Colonic mucosa (tissue), 4 donors: ENCODE measurements around the gene ATG16L1. TPM values are rescaled to one million over a fixed set of nuclear protein-coding genes. Genes with fewer than 3 reads are reported as not detected.
A peak's percentile ranks its signal among the peaks of the same experiment; 100 is the strongest.

Experiments used
- DNase-seq: peaks from one replicate; pipeline ENCODE4 v3.0.0-alpha.2; 2020
- H3K27ac ChIP-seq: fragments of 200-600 bp; one replicate; pipeline ENCODE4 v1.8.0; 2021
- H3K27me3 ChIP-seq: fragments of 200-600 bp; one replicate; pipeline ENCODE4 v1.8.0; 2021
- H3K36me3 ChIP-seq: fragments of 200-600 bp; one replicate; pipeline ENCODE4 v1.8.0; 2021
- H3K4me1 ChIP-seq: fragments of 200-600 bp; one replicate; pipeline ENCODE4 v1.8.0; 2021; ENCODE audit warnings: mild to moderate bottlenecking
- H3K4me3 ChIP-seq: fragments of 200-600 bp; one replicate; pipeline ENCODE4 v1.8.0; 2021
- H3K9ac ChIP-seq, 2 donors: one replicate each; pipeline ENCODE4 v1.7.0; 2013; ENCODE audit warnings: control low read depth in 2 of 2, low read depth in 2 of 2, low read length in 2 of 2
- H3K9me3 ChIP-seq: fragments of 200-600 bp; one replicate; pipeline ENCODE4 v1.8.0; 2021
- intact Hi-C: fragments of 100-400 bp; cut with DNase I; formaldehyde crosslinking; loops from one replicate; pipeline ENCODE4 v1.14.1; 2022
- total RNA-seq, 2 donors: library from RNA; stranded (reverse); fragmentation: NEBNext Ultra II Directional in 1 of 2; extraction: Animal tissue kit (Norgen Biotek cat#: 25700) in 1 of 2; gene quantifications; one replicate each; pipeline ENCODE4 v1.2.1, GENCODE V29; 2021
- TF ChIP-seq, protein P1 (sequence below): fragments of 200-600 bp; IDR thresholded peaks from one replicate; pipeline ENCODE4 v1.8.0; 2022; ENCODE audit warnings: antibody characterized with exemption, mild to moderate bottlenecking
- donor health status: healthy.
- donor health status: DM: no; HTN: no; CAD: no.
- donor health status: DM: no; HTN: no; CAD: no.

Gene ATG16L1
- total RNA-seq: 10 to 100 TPM; 32.1 to 36.3 TPM

DNA sequence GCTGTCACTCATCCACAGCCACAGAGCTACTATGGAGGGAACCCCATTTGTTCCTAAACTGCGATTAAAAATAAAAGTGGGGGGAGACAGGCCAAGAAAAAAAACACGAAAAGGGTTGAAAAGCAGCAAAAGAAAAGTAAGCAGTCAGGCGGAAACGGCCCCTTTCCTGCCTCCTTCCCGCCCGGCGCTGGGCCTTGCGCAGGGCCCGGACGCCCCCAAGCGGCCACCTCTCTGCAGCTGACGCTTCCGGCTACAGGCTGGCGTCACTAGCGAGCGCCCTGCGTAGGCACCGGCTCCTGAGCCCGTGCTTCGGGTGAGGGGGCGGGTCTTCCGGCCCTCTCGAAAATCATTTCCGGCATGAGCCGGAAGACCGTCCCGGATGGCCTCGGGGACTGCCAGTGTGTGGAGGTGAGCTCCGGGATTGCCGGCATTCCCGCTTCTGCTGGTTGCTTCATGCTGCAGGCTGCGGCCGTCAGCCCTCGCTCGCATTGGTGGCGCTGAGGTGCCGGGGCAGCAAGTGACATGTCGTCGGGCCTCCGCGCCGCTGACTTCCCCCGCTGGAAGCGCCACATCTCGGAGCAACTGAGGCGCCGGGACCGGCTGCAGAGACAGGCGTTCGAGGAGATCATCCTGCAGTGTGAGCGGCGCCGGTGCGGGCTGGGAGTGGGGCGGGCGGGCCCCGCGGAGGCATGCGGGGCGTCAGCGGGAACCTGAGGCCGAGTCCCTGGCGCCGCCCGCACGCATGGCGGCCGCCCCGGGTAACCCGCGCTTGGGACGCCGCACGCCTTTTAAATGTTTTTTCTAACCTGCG, at the start of gene ATG16L1:
Gene ATG16L1, plus strand, starts transcription at position 368 of the 811 bp plus-strand sequence. Its CDS starts 155 bp downstream, at position 523.
- intact Hi-C loops: loop anchor here (2.0 to 10.0 kb wide), 3 partner anchors 153 to 637 kb away; no protein-coding TSS in a partner anchor
- peak within 1 kb of the TSS; percentile 82 for H3K27ac ChIP-seq

DNA sequence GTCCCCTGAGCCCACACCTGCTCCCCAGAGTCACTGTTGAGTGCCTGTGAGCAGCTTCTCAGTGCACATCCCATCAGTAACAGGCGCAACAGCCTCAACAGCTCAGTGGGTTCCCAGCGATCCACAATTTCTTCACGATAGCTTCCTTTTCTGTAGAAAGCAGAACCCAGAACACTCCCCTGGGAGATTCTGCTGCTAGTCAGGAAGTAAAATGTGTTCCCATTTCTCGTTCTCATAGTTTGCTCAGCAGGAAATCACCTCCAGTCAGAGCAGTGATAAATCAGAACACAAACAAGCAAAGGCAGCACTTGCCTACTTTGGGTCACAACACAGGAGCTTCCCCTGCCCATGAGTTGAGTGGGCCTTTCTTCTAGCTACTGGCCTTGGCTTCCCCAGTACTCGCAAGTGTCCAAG, 48.9 kb upstream of the ATG16L1 start:
- TF ChIP-seq, protein P1, sequence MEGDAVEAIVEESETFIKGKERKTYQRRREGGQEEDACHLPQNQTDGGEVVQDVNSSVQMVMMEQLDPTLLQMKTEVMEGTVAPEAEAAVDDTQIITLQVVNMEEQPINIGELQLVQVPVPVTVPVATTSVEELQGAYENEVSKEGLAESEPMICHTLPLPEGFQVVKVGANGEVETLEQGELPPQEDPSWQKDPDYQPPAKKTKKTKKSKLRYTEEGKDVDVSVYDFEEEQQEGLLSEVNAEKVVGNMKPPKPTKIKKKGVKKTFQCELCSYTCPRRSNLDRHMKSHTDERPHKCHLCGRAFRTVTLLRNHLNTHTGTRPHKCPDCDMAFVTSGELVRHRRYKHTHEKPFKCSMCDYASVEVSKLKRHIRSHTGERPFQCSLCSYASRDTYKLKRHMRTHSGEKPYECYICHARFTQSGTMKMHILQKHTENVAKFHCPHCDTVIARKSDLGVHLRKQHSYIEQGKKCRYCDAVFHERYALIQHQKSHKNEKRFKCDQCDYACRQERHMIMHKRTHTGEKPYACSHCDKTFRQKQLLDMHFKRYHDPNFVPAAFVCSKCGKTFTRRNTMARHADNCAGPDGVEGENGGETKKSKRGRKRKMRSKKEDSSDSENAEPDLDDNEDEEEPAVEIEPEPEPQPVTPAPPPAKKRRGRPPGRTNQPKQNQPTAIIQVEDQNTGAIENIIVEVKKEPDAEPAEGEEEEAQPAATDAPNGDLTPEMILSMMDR: no peak
- DNase-seq: no peak
- no peaks in the 10 kb centered on the region for H3K27me3 ChIP-seq
- intact Hi-C loops: no loop called here
- no peak overlapping the region for H3K9ac ChIP-seq
- H3K9me3 ChIP-seq: no peaks in the 10 kb centered on the region
- no peak overlapping the region for H3K4me3 ChIP-seq
- H3K27ac ChIP-seq: no peak overlapping the region
- no peaks in the 10 kb centered on the region for H3K36me3 ChIP-seq
- no peaks in the 10 kb centered on the region for H3K4me1 ChIP-seq

More for the DNA sequence above, at the start of gene ATG16L1:
- TF ChIP-seq, protein P1: peak; percentile 92
- no peaks in the 10 kb centered on the region for H3K27me3 ChIP-seq
- DNase-seq: peak; percentile 96
- H3K4me1 ChIP-seq: peaks cover 16% of the 10 kb centered on the region
- no peaks in the 10 kb centered on the region for H3K36me3 ChIP-seq
- peak within 1 kb of the TSS; percentile 83 to 93 for H3K9ac ChIP-seq
- H3K4me3 ChIP-seq: peak within 1 kb of the TSS; percentile 88
- no peaks in the 10 kb centered on the region for H3K9me3 ChIP-seq

DNA sequence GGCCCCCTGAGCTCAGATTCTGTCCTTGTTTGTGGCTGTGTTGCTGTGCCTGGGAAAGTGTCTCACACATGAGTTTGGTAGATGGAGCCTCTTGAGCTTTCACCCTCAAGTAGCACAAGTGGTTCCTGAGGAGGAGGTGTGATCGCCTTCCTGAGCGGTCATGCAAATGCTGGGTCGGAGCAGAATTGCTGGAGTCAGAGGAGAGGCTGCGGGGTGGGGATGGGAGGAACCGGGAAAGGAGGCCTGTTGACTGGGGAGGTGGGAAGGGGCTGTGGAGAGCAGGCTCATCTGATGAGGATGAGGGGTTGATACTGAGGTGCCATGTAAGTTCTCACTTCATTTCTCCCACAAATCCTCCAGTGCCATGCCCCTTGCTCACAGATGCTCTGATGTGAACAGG, 48.4 kb upstream of the ATG16L1 start:
- H3K9me3 ChIP-seq: no peaks in the 10 kb centered on the region
- TF ChIP-seq, protein P1: no peak
- no peak overlapping the region for H3K4me3 ChIP-seq
- H3K27ac ChIP-seq: no peak overlapping the region
- DNase-seq: no peak
- intact Hi-C loops: no loop called here
- H3K9ac ChIP-seq: no peak overlapping the region
- no peaks in the 10 kb centered on the region for H3K36me3 ChIP-seq
- H3K4me1 ChIP-seq: no peaks in the 10 kb centered on the region
- no peaks in the 10 kb centered on the region for H3K27me3 ChIP-seq

DNA sequence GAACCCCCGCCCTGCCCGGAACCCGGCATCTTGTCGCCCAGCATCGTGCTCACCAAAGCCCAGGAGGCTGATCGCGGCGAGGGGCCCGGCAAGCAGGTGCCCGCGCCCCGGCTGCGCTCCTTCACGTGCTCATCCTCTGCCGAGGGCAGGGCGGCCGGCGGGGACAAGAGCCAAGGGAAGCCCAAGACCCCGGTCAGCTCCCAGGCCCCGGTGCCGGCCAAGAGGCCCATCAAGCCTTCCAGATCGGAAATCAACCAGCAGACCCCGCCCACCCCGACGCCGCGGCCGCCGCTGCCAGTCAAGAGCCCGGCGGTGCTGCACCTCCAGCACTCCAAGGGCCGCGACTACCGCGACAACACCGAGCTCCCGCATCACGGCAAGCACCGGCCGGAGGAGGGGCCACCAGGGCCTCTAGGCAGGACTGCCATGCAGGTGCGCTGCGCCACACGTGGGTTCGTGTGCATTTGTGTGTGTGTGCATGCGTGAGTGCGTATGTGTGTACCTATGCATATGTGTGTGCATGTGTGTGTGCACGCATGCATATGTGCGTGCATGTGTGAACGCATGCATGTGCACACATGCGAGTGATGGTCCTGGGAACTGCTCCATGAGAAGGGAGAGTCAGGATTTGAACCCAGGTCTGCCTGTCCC, 47.1 kb upstream of the ATG16L1 start:
- H3K36me3 ChIP-seq: no peaks in the 10 kb centered on the region
- TF ChIP-seq, protein P1: no peak
- H3K4me1 ChIP-seq: no peaks in the 10 kb centered on the region
- no peak overlapping the region for H3K27ac ChIP-seq
- H3K9ac ChIP-seq: no peak overlapping the region
- no peaks in the 10 kb centered on the region for H3K27me3 ChIP-seq
- intact Hi-C loops: no loop called here
- H3K4me3 ChIP-seq: no peak overlapping the region
- no peaks in the 10 kb centered on the region for H3K9me3 ChIP-seq
- DNase-seq: no peak

DNA sequence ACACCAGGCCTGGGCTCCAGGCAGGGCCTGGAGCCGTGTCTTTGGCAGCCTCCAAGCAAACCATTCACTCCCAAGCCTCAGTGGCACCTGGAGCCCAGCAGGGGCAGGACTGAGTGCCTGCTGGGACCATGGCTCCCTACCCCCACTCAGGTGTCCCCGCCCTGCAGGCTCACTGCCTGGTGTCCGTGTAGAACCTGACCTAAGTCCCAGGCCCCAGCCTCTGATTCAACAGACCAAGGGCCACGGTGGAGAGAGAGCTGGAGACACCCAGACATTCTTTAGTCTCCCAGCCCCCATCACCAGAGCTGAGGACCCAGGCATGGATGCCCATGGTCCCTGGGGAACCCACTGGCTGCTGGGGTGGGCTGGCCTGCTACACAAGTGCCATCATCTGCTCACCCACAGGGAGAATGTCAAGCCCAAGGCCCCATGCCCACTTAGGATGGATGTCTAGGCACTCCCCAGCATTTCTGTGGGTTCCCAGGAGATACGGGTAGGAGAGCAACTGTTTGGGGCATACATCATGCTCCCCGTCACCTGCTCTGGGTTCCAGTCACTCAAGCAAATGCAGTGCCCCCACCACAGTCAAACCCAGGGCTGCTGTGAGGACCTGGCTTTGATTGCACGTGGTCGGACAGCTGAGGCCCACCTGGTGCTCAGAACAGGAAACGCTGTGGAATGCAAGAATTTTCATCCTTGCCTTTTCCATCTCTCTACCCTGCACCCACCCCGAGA, 42.9 kb upstream of the ATG16L1 start:
- H3K27ac ChIP-seq: no peak overlapping the region
- TF ChIP-seq, protein P1: no peak
- intact Hi-C loops: no loop called here
- no peaks in the 10 kb centered on the region for H3K9me3 ChIP-seq
- H3K36me3 ChIP-seq: no peaks in the 10 kb centered on the region
- H3K9ac ChIP-seq: no peak overlapping the region
- H3K27me3 ChIP-seq: no peaks in the 10 kb centered on the region
- peaks cover 4% of the 10 kb centered on the region for H3K4me1 ChIP-seq
- no peak for DNase-seq
- no peak overlapping the region for H3K4me3 ChIP-seq
